GM10266 (cell line): ENCODE results near the gene USP9X.
"Not testable (repeated sequence)": the region's sequence is repeated elsewhere in the genome, so short reads cannot be mapped to it uniquely, and the experiment has no call there.

Experiments used
- DNase-seq: peaks from one replicate; pipeline ENCODE4 v3.0.0; 2012; ENCODE audit errors: extremely low spot score
- CTCF ChIP-seq: IDR thresholded peaks from 2 replicates; pipeline ENCODE4 v1.5.1; 2012; ENCODE audit warnings: mild to moderate bottlenecking, low read depth; ENCODE audit not compliant: control insufficient read depth, insufficient read depth; ENCODE audit errors: missing control alignments

The USP9X gene

GRCh38 chrX:41164449-41164848 lies 79.2 kb downstream of the USP9X start:
- no peak for DNase-seq
- no peak for TF ChIP-seq CTCF

GRCh38 chrX:41167888-41168287 lies 82.6 kb downstream of the USP9X start:
- no peak for DNase-seq
- no peak for TF ChIP-seq CTCF

- TF ChIP-seq CTCF = no peak
- DNase-seq = no peak
Measured at GRCh38 chrX:41176263-41176662, 91.0 kb downstream of the USP9X start.

- no peak for DNase-seq
- no peak for TF ChIP-seq CTCF
Measured at GRCh38 chrX:41177297-41177696, 92.1 kb downstream of the USP9X start.

GRCh38 chrX:41178201-41178600 lies 93.0 kb downstream of the USP9X start:
- no peak for TF ChIP-seq CTCF
- no peak for DNase-seq

- DNase-seq = peak; percentile 18
- peak; percentile 62 for TF ChIP-seq CTCF
Measured at GRCh38 chrX:41180194-41180908, 95.1 kb downstream of the USP9X start.

GRCh38 chrX:41184312-41184711 lies 99.1 kb downstream of the USP9X start:
- no peak for TF ChIP-seq CTCF
- no peak for DNase-seq

GRCh38 chrX:41186946-41187345 lies 101.7 kb downstream of the USP9X start:
- DNase-seq = not testable (repeated sequence)
